Measurements from ENCODE around the gene EFEMP1.
"Not testable (repeated sequence)": the region's sequence is repeated elsewhere in the genome, so short reads cannot be mapped to it uniquely, and the experiment has no call there.

Gene EFEMP1

GRCh38 chr2:55837073-55837472, 86.5 kb downstream of the EFEMP1 start:
- TF ChIP-seq, protein P1, sequence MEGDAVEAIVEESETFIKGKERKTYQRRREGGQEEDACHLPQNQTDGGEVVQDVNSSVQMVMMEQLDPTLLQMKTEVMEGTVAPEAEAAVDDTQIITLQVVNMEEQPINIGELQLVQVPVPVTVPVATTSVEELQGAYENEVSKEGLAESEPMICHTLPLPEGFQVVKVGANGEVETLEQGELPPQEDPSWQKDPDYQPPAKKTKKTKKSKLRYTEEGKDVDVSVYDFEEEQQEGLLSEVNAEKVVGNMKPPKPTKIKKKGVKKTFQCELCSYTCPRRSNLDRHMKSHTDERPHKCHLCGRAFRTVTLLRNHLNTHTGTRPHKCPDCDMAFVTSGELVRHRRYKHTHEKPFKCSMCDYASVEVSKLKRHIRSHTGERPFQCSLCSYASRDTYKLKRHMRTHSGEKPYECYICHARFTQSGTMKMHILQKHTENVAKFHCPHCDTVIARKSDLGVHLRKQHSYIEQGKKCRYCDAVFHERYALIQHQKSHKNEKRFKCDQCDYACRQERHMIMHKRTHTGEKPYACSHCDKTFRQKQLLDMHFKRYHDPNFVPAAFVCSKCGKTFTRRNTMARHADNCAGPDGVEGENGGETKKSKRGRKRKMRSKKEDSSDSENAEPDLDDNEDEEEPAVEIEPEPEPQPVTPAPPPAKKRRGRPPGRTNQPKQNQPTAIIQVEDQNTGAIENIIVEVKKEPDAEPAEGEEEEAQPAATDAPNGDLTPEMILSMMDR (IDR thresholded peaks at IDR 0.05; ENCODE audit: low read depth, low read length) = no peak
- no peak for DNase-seq (ENCODE audit: extremely low read depth, low read depth)

DNA sequence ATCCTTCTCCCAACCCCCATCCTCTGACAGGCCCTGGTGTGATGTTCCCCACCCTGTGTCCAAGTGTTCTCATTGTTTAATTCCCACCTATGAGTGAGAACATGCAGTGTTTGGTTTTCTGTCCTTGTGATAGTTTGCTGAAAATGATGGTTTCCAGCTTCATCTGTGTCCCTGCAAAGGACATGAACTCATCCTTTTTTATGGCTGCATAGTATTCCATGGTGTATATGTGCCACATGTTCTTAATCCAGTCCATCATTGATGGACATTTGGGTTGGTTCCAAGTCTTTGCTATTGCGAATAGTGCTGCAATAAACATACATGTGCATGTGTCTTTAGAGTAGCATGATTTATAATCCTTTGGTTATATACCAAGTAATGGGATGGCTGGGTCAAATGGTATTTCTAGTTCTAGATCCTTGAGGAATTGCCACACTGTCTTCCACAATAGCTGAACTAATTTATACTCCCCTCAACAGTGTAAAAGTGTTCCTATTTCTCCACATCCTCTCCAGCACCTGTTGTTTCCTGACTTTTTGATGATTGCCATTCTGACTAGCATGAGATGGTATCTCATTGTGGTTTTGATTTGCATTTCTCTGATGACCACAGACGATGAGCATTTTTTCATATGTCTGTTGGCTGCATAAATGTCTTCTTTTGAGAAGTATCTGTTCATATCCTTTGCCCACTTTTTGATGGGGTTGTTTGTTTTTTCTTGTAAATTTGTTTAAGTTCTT, 91.7 kb downstream of the EFEMP1 start:
- DNase-seq (ENCODE audit: extremely low read depth, low read depth) = not testable (repeated sequence)

- no peak for DNase-seq (ENCODE audit: extremely low read depth, low read depth)
- TF ChIP-seq, protein P1 (IDR thresholded peaks at IDR 0.05; ENCODE audit: low read depth, low read length) = no peak
Observed at GRCh38 chr2:55827855-55828254, 95.7 kb downstream of the EFEMP1 start.

DNA sequence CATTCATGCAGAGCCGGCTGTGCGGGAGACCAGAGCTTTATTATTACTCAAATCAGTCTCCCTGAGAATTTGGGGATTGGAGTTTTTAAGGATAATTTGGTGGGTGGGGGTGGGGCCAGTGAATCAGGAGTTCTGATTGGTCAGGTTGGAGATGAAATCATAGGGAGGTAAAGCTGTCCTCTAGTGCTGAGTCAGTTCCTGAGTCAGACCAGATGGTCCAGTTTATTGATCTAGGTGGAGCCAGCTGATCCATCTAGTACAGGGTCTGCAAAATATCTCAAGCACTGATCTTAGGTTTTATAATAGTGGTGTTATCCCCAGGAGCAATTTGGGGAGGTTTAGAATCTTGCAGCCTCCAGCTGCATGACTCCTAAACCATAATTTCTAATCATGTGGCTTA, 96.2 kb downstream of the EFEMP1 start:
- not testable (repeated sequence) for DNase-seq (ENCODE audit: extremely low read depth, low read depth)

- DNase-seq (ENCODE audit: extremely low read depth, low read depth) = no peak
- TF ChIP-seq, protein P1 (IDR thresholded peaks at IDR 0.05; ENCODE audit: low read depth, low read length) = no peak
Observed at GRCh38 chr2:55826246-55826645, 97.3 kb downstream of the EFEMP1 start.

GRCh38 chr2:55824551-55825096, 99.0 kb downstream of the EFEMP1 start:
- TF ChIP-seq, protein P1 (IDR thresholded peaks at IDR 0.05; ENCODE audit: low read depth, low read length) = no peak
- DNase-seq (ENCODE audit: extremely low read depth, low read depth) = no peak
